HG03159 (cell line): ENCODE data around the gene PDLIM5.

Experiments
- ATAC-seq: cut with Tn5 transposase; IDR thresholded peaks from one replicate; pipeline ENCODE4 v1.9.1; 2021; ENCODE audit warnings: mild to moderate bottlenecking, moderate library complexity; ENCODE audit not compliant: unreplicated experiment

PDLIM5 gene

GRCh38 chr4:94420356-94420755 is 31.4 kb upstream of the PDLIM5 start:
- ATAC-seq, result no peak

- ATAC-seq, result no peak
Observed at GRCh38 chr4:94426783-94427182, 25.0 kb upstream of the PDLIM5 start.

GRCh38 chr4:94428884-94429283 is 22.9 kb upstream of the PDLIM5 start:
- no peak for ATAC-seq

GRCh38 chr4:94430406-94430805 is 21.3 kb upstream of the PDLIM5 start:
- ATAC-seq, result no peak

- ATAC-seq, result no peak
Observed at GRCh38 chr4:94431388-94431787, 20.4 kb upstream of the PDLIM5 start.

- ATAC-seq, result no peak
Observed at GRCh38 chr4:94434505-94434904, 17.2 kb upstream of the PDLIM5 start.

- no peak for ATAC-seq
Observed at GRCh38 chr4:94435874-94436273, 15.9 kb upstream of the PDLIM5 start.

- no peak for ATAC-seq
Observed at GRCh38 chr4:94436512-94436911, 15.2 kb upstream of the PDLIM5 start.

GRCh38 chr4:94439606-94440005 is 12.1 kb upstream of the PDLIM5 start:
- no peak for ATAC-seq

- ATAC-seq, result no peak
Observed at GRCh38 chr4:94441838-94442237, 9.9 kb upstream of the PDLIM5 start.

GRCh38 chr4:94442251-94442650 is 9.5 kb upstream of the PDLIM5 start:
- ATAC-seq, result no peak

- ATAC-seq, result no peak
Observed at GRCh38 chr4:94446386-94446785, 5.4 kb upstream of the PDLIM5 start.

- no peak for ATAC-seq
Observed at GRCh38 chr4:94447754-94448411, 3.9 kb upstream of the PDLIM5 start.

GRCh38 chr4:94448815-94449375 is 2.8 kb upstream of the PDLIM5 start:
- no peak for ATAC-seq

- peak; percentile 1 for ATAC-seq
Observed at GRCh38 chr4:94451051-94451694, 569 bp upstream of the PDLIM5 start.

GRCh38 chr4:94452476-94453371 is 982 bp downstream of the PDLIM5 start:
- ATAC-seq, result peak; percentile 2

- ATAC-seq, result no peak
Observed at GRCh38 chr4:94453391-94453963, 1.7 kb downstream of the PDLIM5 start.

- ATAC-seq, result no peak
Observed at GRCh38 chr4:94454405-94454804, 2.7 kb downstream of the PDLIM5 start.

GRCh38 chr4:94455081-94455480 is 3.3 kb downstream of the PDLIM5 start:
- ATAC-seq, result no peak

- ATAC-seq, result no peak
Observed at GRCh38 chr4:94457692-94458106, 6.0 kb downstream of the PDLIM5 start.

- no peak for ATAC-seq
Observed at GRCh38 chr4:94458682-94459081, 6.9 kb downstream of the PDLIM5 start.
